Stimulated activated CD4-positive, alpha-beta T cell treated with anti-CD3 and anti-CD28 coated beads, Interleukin-15, amount 100 ng/mL, for 1 hour (primary cell): ENCODE data around the gene DOCK1.
A peak's percentile ranks its signal among the peaks of the same experiment; 100 is the strongest.

Experiments used
- DNase-seq, 2 donors: peaks; one replicate each; pipeline ENCODE4 v3.0.0-alpha.2; 2020; ENCODE audit warnings: low read depth in 1 of 2, low spot score in 1 of 2

Gene DOCK1

DNA sequence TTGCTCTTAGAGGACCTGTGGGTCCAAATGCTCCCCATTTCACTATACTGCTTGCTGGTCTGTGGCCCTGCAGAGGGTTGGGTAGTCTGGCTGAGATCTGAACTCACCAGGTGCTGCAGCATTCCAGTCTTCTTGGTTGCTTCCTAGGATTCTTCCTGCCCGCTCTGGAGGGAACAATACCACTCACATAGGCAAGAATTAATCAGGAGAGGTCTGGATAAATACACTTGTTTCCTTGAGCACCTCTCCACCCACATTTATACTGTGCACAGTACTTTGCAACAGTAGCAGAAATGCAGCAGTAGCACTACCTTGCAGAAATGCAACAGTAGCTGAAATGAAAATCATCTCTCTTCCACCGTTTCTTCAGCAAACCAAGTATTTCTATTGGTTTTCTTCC is 165.9 kb downstream of the DOCK1 start:
- no peak for DNase-seq

DNA sequence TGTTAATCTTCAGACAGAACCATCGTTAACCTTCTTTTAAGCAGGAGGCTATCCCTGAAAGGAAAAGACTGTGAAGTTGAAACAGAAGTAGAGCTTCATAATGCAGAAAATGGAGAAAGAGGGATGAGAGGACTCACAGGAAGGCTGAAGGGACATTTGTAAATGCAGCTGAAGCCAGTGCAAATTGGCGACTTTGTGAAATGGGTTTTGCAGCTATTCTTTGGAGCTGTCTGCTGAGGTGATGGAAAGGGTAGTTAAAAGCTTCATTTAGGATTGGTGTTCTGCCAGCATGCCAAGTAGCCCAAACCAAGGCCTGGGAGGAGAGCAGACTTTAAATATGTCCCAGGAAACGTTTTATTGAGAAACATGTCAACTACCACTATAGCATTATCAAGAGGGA is 168.4 kb downstream of the DOCK1 start:
- no peak for DNase-seq

DNA sequence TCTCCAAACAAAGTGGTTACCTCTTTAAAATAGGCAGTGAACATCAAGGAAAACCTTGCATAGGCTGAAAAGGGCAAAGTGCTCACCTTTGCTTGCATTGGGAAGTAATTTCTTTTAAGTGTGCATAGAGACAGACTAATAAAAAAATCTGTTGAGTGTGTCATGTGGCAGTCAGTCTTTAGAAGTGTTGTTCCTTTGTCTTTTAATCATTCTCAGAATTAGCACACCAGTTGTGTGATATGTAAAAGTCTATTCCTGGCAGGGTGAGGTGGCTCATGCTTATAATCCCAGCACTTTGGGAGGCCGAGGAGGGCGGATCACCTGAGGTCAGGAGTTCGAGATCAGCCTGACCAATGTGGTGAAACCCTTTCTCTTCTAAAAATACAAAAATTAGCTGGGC is 174.2 kb downstream of the DOCK1 start:
- DNase-seq = no peak

DNA sequence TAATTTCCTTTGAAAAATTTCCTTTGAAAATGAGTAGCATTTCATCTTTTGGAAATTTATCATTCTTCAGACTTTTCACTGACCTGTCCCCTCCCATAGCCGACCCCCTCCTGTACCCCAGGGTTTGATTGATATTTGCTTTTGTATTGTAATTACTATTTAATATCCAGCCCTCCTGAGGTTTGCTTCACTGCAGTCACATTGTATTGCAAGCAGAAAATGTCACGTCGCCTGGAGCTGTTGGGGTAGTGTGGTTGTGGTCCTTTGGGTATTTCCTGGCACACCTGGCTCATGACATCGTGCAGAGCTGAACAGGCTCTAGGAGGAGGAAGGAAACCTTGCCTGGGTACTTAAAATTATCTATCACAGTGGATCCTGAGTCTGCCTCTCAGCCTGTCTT is 175.1 kb downstream of the DOCK1 start:
- DNase-seq = no peak

DNA sequence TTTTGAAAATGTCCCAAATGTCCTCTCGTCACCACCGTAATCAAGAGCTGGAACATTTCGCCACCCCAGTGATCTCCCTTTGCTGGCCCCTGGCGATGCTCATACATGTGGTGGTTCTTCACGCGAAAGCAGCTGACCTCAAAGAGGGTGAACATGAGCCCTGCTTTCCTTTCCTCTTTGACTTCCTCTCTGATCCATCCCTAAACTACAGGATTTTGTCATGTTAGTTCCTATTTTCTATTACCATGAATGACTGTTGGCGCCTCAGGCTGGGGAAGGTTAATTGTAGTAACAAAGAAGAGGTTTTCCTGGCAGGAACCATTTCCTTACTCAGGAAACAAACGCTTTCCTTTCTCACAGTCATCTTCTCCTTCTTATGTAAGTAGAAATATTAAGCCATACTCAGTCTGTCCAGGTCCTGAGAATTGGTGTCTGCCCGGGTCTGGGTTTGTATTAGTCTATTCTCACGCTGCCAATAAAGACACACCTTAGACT is 176.7 kb downstream of the DOCK1 start:
- DNase-seq = no peak

DNA sequence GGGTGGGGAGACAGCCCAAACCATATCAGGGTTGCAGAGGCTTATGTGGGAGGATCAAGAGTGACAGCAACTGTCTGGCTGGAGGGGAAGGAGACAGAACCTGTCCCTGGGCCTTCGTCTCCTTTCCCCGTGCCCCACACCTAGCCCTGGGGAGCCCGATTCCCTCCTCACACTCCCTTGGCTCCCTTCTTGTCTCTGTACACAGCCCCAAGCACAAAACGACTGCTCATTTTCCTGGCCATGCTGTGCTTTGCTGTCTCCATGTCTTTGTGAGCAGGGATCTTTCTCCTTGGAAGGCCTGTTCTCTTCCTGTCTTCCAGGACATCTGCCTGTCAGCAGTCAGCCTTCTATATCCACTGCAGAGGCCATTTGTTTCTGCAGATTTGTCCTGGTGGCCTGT is 177.4 kb downstream of the DOCK1 start:
- no peak for DNase-seq

DNA sequence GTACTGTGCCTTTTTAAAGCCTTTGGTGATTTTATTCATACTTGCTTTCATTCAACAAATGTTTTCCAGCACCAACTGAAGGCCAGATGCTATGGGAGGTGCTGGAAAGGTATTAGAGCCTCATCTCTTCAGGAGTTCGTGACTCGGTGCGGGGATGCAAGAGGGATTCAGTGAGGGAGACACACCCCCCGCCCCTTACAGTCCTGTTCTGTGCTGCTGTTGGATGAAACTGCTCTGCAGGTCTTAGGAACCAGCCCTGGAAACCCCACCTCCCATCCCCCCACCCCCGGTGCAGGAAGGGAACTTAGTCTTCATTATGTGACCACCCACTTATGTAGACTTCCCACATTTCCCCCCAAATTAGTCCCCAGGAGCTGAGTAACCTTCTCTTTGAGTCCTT is 180.7 kb downstream of the DOCK1 start:
- no peak for DNase-seq

DNA sequence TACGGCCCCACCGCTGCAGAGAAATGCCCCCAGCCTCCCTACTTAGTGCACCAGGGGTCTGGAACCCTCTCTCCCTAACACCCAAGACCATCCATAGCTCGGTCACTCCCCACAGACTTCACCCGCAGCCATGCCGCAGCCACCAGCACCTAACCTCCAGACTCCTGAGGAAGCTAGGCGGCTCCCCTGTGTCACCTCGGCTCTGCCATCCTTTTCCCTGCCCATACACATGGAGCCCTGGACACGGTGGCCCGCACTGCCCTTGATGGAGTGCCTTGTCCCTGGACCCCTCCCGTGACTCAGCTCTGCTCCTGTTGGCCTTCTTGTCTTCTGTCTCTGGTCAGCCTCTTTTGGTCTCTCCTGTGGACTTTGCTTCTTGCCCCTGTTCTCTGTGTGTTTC is 183.7 kb downstream of the DOCK1 start:
- DNase-seq = no peak

DNA sequence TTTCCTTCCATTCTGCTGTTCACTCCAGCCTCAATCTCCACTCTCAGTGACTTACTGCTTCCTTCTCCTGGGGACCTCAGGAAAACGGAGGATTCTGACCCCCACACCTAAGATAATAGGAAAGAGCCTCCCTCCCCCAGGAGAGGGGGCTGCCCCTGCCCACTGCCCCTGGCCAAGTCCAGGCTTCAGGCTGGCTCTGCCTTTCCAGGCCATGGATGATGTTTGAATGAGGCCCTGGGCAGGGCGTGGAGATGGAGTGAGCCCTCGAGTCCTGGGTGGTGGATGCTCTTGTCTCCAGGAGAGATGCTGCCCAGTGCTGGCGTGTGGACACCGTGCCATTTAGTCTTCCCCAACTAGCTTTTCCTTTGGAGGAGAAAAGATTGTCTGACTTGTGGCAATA is 184.2 kb downstream of the DOCK1 start:
- no peak for DNase-seq

DNA sequence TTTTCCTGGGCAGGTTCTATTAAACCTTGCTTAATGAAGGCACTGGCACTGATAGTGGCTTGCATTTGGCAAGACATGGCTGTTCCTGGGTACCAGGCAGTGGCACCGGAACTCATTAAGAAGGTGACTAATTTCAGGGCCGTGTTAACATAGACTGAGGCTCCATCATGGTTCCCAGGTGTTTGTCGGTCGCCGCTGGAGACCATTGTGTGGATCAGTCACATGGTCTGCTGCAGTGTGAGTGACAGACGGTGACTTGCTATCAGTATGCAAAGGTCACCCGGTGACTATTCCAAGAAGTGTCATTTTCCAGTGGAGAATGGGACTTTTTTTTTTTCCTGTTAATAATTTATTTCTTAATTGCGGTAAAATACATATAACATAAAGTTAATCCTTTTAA is 184.9 kb downstream of the DOCK1 start:
- DNase-seq = no peak

DNA sequence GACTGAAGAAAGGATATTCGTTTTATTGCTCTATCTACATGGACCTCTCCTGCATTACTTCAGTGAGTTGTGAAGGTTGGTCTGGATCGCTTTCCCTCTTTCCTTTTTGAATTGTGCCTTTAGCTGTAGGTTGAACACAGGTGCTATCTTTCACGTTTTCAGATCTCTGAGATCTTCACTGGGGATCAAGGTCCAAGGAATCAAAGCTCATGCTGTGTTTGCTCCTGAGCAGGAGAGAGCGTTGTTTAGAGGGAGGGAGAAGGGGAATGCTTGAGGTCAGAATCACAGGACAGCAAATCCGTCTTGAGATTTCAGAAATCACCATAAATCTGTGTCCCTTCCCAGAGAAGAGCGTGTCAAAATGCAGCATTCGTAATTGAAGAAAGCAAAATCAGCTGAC is 186.1 kb downstream of the DOCK1 start:
- no peak for DNase-seq

DNA sequence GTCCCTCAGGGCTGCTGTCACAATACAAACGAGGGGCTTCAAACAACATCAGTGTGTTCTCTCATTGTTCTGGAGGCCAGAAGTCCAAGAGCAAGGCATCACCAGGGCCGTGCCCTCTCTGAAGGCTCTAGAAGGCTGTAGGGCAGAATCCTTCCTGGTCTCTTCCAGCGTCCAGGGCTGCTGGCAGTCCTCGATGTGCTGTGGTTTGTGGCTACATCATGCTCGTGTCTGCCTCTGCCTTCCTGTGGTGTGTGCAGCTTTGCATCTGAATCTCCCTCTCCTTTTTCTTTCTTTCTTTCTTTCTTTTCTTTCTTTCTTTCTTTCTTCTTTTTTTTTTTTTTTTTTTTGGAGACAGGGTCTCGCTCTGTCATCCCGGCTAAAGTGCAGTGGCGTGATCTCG is 187.7 kb downstream of the DOCK1 start:
- no peak for DNase-seq

DNA sequence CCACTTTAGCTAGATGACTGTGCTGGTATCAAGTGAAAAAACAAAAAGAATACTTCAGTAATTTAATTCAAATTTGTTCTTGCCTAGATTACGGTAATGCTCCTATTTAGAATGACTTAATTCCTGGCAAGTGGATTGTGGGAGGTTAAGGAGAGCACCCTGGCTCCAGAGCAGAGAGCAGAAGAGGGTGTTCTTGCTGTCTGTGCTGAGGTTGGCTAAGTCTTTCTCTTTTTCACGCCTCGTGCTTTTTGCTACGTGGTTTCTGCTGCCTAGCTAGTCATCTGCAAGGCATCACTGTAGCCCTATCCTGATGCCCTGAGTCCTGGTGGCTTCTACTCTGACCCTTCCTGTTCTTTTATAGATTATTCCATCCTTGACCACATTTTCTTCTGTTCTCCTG is 189.8 kb downstream of the DOCK1 start:
- DNase-seq = no peak

DNA sequence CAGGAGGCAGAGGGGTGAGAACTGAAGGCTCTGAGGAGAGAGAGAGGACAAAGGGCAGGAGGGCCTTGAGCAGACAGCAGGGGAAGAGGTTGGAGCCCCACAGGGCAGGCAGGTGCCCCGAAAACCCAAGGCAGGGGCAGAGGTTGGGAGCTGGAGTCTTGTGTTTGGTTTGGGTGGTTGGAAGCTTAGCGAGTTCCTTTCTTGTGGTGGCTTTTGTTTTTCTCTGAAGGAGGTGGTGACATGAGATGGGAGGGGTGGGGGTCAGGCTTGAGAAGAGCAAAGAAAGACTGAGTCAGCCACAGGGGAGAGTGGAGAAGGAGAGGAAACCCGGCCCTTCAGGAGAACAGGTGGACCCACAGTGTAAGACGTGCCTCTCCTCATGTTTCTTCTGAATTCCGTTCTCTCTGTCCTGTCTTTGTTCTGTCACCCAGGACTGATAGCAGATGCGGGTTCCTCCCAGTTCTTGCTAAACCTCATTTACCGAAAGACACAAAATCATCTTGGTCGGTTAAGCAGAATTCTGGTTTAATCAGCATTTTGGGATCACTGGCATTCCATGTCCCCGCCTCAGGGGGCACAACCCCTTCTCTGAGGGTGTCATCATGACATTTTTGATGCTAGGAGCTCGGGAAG is 195.9 kb downstream of the DOCK1 start:
- no peak for DNase-seq

DNA sequence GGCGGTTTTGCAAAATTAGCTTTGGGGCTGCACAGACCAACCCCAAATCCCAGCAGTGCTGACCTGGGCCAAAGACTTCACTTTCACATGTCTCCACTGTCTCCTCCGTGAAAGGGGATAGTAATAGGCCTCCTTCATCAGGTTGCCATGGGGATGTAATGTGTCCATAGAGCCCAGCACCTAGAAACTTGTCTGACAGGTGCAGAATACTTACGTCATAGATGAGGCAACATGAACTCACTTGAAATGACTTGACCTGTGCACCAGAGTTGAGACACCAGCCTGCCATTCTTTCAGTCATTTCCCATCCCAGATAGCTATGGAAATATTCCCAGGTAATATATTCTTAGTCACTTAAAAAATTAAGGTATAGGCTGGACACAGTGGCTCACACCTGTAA is 196.9 kb downstream of the DOCK1 start:
- no peak for DNase-seq

DNA sequence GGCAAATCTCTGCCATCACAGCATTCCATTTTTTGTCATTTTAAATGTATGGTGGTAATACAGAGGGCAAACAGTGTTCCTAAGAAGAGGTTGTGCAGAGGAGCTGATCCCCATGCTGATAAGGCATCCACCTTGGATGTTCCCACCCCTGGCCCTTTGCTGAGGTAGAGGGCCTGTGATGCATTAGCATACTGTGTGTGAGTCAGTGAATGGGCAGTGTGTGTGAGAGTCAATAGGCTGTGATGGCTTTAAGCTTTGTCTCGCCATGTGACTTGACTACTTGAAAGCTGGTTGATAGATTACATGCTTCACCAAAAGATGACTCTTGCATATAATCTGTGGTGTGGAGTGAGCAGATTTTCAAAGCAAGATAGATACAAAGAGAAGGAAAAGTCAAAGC is 209.9 kb downstream of the DOCK1 start:
- DNase-seq = no peak

DNA sequence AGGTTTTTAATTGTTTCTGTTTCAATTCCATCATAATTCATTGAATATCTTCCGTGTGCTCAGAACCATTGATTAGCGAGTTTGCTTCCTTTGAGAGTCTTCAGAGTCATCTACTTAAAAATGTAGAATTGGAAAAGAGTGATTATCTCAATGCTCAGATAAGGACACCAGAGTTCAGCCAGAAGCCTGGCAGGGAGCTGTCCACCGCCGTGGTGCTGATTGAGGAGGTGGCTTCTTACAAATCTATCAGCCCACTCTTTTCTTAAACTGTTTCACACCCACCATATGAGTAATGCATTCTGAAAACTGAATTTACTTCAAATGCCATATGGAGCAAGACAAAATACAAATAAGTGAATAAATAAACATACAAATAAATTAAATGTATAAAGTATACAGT is 211.9 kb downstream of the DOCK1 start:
- DNase-seq = peak in 1 of 2 donors; percentile 3

DNA sequence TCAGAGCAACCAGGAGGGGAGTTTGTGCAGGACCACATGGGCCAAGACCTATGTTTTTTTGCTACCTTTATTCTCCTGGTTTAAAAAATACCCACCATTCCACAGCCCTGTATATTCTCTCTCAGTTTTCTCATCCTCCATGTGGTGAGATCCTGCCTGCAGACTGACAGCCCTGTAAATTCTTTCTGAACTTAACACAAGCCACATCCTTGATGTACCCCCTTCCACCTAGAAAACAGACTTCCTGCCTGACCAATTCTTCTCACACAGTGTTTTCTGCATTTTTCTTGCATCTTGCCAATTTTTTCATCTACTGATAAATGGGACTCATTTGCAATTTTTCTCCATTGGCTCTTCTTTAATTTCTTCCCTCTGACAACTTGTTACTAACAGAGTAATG is 212.8 kb downstream of the DOCK1 start:
- no peak for DNase-seq

DNA sequence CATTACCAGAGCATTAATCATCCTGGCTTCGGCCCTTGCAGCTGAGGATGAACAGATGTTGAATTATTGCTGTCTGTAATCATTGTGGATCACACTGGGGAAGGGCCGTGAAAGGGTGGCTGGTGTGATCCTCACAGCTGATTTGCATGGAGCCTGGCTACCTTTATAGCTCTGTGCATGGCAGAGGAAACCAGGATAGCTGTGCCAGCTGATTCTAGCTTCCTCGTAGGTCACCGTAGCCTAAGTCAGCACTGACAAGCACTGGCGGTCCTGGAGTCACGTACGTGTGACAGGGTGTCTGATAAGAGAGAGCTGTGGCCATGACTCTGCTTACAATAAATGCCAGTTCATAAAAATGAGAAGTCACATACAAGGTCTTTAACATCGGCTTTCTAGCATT is 214.7 kb downstream of the DOCK1 start:
- no peak for DNase-seq

DNA sequence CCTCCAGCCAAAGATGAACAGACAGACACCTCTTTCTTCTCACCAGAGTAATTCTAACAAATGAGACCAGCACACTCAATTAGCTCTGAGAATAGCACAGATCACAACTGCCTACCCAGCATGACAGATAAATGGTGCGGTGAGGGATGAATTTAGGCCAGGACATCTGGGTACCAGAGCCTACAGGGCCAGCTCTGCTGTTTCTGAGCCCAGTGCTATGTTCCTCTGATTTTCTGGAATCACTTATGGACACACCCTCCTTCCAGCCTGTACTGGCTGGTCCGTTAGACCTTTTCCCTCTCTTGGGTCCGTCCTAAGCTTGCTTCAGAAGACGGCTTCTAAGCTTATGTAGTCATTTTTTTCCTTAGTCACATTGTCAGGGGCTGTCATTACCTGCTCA is 217.6 kb downstream of the DOCK1 start:
- DNase-seq = no peak

DNA sequence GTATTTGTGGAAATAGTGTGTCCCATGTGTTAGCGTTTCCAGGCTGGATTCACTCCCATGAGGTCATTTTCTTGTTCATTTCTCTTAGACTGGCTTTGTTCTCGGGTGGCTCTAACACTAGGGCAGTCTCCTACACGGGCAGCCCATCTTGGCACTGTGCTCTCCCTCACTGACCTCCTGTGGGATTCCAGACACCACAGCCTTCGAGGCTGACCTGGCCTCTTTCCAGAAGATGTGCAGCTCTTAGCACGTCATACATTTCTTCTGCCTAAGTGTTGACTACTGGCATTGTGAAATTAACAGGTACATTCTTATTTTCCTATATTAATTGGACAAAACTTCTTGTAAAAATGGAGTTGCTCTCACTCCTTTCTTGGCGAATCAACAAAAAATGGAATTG is 218.4 kb downstream of the DOCK1 start:
- DNase-seq = no peak

DNA sequence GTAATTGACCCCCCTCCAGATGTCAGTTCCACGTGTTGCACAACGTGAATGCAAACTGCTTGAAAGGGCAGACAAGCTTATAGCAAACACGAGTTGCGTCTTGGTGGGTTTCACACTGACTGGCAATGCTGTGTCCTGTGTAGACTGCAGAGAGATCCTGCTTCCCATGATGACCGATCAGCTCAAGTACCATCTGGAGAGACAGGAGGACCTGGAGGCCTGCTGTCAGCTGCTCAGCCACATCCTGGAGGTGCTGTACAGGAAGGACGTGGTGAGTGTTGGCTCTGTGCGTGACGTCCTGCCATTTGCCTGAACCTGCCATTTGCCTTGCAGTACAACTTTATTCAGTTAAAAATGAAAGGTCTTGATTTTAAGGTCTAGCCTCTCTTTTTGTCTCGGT is 220.1 kb downstream of the DOCK1 start:
- DNase-seq = no peak

DNA sequence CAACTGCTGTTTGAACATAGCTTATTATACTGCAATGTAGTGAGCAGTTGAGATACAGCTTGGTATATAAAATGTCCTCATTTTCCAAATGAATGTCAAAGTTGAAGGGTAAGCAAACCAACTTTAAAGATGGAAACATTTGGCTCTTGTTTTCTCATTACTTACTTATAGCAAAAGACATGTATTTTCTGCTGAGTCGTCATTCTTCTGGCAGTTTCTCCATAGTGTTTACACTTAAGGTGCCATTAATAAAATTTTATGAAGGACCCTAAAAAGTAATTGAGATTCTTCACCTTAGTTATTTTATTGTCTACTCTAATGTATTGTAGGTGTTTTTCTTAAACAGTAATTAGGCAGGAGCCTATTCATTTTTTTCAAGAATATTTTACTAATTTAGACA is 222.6 kb downstream of the DOCK1 start:
- no peak for DNase-seq

DNA sequence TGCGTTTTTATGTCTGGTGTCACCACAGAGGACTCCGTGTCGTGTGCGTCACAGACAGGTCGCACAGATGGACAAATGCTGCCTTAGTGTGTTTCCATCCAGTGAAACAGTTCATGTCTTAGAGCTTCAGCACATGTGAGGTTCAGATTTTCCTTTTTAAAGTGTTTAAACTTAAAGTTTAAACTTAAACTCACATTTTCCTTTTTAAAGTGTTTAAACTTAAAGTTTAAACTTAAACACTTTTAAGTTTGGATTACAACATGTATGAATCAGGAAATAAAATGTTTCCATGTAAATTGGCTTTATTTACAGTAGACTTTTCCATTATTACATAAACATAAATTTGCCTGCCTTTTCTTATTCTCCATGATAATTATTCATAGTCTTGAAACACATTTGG is 223.9 kb downstream of the DOCK1 start:
- no peak for DNase-seq
